ENCODE data around the gene SMOC2.

Gene SMOC2

DNA sequence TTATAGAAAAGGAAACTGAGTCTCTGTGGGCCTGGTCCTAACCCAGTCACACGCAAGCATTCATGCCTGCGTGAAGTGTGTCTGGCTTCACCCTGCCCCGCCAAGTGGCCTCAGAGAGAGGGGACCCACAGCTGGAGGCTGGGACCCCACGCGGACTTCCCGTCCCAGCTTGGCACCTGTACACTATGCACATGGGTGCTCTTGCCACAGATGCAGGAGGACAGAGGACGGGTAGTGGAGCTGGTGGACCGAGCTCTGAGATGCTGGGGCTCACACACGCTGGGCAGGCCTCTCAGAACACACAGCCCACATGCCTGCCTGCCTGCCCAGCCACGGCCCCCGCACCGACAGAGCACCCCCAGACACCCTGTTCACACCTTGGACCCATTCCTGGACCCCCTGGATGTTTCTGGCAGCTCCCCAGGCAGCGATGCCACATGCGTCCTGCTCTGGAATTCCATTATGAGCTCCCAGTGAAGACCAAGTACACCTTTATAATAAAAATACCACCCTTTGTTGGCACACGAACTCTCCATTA lies 24.9 kb upstream of the SMOC2 start:
- DNase-seq = no peak

DNA sequence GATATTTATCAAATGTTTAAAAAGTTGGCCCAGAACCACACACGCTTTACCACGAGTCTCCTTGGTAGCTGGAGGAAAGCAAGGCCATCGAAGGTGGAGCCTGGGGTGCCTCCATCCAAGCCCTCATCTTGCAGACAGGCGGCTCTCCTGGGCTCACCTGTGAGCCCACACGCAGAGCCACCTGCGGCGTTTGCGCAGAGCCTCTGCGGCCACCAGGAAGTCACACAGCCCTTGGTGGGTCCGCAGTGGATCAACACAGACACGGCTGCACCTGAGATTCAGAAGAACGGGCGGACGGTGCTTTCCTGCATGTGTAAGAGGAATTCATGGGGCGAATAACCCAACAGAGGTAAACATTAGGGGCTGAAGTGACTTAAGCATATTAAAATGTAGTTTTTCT lies 24.5 kb upstream of the SMOC2 start:
- no peak for DNase-seq

DNA sequence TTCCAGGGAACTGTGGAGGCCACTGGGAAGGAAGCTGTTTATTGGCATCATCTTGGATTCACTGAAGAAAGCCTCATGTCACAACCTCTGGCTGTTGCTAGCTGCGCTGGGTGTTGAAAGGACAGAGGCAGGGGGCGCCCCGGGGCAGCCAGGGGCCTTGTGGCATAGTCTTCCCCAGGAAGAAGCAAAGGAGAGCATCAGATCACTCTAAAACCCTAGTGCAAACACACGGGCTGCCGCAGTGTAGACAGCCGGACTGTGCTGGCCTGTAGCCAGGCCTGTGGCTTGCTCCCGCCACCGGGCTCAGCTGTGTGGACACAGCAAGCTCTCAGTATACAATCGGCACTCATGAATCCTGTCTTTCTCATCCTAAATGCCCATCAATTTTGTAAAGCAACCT lies 23.8 kb upstream of the SMOC2 start:
- no peak for DNase-seq

DNA sequence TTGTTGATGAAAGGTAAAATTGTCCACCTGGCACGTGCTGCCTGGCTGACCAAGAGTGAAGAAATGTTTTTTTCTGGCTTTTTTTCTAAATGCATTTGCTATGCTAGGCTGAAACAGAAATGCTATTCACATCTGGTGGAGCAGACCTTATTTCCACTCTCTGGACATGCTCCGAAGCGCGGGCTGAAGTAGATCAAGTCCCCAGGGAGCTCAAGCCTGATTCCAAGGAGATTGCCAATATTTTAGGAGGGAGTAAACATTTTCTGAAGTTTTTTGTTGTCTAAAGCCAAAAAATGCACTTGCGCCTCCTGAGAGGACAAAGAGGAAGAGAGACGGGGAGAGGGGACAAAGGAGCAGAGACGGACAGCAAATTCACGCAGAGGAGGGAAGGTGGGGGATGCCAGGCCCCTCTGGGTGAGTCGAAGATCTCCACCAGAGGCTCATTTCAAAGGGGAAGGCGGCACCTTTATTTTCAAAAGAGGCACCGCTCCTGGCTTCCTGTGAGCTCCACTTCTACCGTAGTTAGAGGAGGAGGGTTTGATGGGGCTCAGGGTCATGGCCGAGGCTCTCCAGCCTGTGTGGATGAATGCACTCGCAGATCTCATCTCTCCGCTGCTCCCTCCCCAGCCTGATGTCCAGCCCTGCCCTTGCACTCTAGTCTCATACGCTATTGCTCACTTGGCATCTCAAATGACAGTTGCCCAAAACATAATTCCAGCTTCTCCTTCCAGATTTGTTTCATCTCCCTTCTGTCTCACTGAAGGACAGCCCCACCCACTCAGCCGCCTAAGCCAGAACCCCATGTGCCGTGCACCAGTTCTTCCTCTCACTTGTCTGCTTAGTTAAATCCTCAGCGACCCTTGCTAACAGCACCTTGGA lies 23.1 kb upstream of the SMOC2 start:
- DNase-seq = no peak

DNA sequence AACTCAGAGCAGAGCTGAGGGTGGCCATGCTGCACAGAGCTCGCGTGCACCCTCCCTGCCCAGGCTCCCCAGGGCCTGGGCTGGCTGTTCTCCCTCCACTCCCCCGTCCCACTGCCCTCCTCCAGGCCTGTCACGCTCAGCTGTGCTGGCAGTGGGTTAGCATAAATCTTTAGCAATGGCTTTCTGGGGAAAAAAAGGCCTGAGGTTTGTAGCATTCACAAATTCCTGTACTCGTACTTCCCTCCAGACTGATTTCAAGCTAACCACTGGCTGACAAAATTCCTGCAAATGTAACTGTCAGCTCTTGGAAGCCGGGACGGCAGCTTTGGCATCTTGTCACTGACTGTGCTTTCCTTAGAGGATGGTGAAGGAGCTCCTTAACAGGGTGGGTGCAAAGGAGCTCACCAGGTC lies 22.3 kb upstream of the SMOC2 start:
- no peak for DNase-seq

DNA sequence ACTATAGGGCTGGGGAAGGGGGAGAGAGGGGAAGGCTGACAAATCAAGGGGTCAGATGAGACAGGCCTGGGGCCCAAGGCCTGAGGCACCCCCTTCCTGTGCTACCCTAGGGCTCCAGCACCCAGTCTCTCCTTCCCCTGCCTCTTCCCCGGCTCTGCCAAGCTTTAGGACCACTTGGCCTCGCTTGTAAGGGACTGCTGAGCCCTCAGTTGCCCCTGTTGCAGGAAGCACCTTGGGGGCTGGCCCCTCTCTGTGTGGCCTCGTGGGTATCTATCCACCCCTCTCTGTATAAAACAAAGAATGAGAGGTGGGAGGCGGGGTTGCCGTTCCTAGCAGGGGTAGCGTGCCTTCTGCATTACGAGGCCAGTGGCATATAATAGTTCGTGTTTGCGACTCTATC lies 21.4 kb upstream of the SMOC2 start:
- no peak for DNase-seq

DNA sequence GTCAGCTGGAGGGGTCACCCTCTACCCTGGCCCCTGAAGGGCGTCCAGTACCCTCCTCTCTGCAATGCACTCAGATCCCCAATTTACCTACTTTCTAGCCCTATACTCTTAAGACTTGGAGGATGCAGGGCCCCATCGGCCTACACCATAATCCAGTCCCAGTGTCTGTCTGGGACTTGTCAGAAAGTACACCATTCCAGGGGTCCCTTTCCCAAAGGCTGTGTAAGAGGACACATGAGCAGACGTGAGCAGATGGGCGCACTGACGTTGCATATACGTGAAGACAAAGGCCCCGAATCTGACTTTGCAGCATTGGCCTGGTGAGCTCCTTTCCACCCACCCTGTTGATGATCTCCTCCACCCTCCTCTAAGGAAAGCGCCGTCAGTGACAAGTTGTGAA lies 20.9 kb upstream of the SMOC2 start:
- no peak for DNase-seq

DNA sequence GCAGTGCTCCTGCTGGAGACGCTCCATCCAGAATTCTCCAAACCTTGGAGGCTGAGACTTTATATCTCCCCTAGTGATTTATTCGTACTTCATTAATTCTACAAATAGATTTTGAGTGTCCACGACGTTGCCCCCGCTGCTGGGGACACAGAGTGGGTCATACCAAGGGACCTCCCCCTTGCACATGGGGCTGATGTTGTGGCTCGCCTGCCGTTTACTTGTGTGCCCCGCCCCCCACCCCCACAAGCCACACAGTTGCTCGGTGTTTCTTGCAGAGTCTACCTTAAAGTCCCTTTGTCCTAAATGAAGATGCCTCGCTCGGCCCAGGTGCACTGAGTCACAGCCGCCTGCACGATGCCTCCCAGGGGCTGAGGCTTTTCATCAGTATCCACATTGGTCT lies 20.3 kb upstream of the SMOC2 start:
- no peak for DNase-seq

DNA sequence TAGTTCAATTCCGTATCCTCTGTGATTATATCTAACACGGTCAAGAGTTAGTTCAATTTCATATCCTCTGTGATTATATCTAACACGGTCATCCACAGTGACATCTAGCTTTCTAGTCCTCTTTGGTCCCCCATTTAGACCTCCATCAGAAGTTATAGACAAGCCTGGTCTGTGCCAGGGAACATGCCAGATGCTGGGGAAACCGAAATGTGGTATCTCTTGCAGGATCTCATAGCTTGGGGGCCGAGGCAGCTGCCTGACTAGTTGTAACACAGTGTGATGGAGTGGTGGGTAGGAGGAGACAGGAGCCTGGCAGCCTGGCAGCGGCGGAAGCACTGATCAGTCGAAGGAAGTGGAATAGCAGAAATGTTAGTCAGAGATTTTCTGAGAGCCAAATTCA lies 13.8 kb upstream of the SMOC2 start:
- no peak for DNase-seq

DNA sequence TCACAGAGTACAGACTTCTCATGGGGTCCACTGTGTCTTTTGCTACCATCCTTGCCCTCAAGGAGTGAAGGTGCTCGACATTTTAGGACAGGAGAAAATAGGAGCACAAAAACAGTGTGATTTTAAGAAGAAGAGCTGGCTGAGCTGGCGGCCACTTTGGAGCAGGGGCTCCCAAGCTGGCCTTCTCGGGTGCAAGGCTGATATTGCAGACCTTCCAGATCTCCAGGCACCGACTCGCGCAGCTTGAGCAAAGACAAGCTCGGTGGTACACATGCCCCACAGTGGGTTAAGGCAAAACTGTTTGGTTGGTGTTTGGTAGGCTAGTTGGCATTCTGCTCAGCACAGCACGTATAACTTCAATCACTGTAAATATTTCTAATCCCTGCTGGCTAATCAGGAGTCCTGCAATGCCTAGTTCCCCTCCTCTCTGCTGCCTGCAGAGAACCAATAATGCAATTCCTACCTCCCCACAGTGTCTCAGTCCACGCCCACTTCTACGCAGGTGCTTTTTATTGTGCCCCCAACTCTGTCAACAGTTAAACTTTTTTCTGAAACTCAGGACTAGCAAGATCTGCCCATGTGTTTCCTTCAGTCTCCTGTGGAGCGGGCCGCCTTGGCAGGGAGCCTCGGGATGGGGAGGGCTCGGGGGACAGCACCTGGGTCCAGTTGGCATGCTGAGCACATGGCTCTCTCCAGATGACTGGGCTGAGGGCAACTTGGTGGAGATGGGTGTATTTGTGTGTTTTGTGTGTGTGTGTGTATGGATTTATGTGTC lies 12.7 kb upstream of the SMOC2 start:
- DNase-seq = no peak

DNA sequence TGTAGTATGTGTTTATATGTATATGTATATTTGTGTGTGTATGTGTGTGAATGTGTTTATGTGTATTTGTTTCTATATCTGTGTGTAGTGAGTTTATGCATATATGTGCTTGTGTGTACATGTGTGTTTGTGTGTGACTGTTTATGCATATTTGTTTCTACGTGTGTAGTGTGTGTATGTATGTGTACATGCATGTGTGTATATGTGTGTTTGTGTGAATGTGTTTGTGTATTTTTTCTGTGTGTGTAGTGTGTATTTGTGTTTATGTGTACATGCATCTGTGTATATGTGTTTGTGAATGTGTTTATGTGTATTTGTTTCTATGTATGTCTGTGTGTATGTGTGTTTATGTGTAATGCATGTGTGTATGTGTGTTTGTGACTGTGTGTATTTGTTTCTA lies 12.1 kb upstream of the SMOC2 start:
- DNase-seq = no peak

DNA sequence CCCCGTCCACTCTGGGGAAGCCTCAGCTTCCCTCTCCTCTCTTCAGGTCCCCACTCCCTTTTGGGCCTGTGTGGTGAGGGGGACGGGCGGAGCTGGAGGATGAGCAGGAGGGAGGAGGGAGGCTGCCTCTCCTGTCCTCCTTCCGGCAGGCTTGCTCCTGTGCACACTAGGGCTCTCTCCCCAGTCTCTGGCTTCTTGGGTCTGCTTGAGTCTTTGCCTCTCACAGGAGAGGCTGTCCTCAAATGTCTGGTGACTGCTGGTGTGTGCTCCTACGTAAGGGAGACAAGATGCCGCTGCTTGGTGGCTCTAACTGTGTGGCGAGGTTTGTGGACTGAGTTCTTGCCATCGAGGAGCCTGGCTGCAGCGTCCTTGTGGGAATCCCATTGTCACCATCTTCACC lies 8.8 kb upstream of the SMOC2 start:
- no peak for DNase-seq

DNA sequence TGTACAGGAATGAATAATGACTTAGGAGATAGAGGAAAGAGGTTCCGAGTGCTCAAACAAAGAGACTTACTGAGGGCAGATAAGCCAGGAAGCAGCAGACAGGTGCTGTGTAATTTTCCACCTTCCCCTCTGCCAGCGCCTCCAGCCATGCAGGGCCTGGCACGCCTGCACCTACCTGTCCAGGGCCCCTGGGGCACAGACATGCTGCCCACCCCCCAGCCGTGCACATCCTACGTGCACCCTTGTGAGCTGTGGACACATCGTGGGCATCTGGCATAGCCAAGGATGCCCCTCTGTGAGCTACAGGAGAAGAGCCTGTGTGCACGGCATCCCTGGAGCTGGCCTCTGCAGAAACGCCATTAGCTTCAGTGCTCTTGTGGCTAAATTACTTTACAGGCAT lies 7.1 kb upstream of the SMOC2 start:
- DNase-seq = no peak

DNA sequence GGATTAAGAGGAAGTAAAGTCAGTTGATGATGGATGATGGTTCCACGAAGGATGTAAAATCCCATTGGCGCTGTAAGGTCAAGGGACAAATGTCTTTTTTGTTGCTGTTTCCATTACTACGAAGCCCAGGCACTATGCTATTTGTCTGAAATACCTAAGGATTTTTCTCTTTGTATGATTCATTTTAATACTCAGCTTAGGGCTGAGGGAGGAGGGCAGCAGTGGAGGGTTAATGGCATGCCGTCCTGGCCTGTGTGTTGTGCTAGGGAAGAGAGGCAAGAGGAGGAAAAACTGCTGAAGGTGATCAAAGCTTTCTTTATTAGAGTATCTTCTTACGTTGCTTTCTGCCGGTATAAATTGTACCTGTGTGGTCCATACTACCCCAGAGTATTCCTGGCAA lies 6.5 kb upstream of the SMOC2 start:
- DNase-seq = no peak

DNA sequence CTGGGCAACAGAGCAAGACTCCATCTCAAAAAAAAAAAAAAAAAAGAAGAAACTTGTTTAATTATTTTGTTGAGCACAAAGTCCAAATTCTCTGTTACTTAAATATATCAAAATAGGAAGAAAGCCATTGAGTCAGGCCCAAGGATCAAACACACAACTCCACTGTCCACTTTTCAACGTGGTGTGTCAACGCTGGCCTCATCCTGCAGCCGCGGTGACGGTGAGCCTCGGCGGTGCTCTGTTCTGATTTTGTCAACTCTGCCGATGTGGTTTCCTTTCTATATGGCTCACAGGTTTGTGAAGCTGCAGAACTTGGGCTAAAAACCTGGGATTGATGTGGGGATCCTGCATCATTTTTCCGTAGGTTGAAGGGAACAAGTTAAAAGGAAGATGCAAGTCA lies 3.2 kb upstream of the SMOC2 start:
- no peak for DNase-seq

DNA sequence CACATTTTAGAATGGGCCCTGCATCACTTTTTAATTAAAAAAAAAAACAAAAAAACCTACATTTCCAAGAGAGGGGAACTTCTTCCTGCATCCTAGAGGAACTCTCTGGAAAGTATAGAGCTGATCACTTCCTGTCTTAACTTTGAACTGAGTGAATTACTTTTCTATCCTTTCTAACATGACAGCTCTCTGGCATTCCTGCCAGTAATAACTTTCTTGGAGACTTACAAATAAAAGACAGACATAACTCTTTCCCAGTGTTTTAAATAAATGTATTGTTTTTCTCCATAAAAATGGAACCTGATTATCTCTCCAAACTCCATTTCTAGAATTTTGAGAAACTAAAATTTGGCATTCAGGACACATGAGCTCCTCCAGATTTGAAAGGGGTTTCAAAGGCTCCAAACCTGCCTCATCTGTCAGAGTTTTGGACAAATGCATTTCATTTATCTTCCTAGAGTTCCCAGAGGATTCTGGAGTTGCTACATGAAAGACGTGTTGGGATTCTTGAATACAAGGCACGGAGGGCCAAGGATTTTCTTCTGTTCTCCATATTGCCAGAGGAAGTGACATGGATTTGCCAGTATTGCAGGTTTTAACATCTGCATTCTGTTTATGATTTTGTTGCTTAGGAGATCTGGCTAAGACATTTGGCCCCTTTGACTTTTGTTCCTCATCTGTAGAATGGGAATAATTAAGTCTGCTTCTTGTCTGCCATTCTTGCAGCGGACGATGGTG lies 2.0 kb upstream of the SMOC2 start:
- DNase-seq = no peak

DNA sequence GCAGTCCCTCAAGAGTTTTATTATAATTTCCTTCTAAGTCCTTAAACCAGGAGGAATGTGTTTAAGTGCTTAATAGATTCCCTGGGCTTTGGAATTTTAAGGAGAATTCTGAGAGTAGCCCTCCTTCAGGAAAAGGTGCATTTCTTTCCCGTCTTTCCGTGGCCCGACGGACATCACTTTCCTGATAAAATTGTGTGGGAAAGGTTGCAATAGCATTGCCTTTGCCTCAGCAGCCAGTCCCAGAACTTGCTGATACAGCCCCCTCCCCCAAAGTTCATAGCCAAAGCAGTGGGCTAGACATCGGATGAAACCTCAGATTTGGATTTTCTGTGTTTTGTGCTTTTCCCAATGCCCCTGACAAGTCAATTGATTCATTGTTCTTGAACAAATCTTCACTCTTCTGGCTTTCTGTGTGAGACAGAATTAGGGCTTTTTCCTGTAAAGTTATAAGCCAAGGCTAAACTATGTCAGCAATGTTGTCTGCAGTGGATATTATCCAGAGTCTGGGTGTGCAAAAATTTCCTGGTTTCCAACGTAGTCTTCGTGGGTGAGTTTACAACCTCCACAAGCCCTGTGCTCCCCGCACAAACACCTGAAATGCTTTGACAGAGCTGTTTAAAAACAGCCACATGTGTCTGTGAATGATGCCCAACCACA lies 1.1 kb upstream of the SMOC2 start:
- no peak for DNase-seq

DNA sequence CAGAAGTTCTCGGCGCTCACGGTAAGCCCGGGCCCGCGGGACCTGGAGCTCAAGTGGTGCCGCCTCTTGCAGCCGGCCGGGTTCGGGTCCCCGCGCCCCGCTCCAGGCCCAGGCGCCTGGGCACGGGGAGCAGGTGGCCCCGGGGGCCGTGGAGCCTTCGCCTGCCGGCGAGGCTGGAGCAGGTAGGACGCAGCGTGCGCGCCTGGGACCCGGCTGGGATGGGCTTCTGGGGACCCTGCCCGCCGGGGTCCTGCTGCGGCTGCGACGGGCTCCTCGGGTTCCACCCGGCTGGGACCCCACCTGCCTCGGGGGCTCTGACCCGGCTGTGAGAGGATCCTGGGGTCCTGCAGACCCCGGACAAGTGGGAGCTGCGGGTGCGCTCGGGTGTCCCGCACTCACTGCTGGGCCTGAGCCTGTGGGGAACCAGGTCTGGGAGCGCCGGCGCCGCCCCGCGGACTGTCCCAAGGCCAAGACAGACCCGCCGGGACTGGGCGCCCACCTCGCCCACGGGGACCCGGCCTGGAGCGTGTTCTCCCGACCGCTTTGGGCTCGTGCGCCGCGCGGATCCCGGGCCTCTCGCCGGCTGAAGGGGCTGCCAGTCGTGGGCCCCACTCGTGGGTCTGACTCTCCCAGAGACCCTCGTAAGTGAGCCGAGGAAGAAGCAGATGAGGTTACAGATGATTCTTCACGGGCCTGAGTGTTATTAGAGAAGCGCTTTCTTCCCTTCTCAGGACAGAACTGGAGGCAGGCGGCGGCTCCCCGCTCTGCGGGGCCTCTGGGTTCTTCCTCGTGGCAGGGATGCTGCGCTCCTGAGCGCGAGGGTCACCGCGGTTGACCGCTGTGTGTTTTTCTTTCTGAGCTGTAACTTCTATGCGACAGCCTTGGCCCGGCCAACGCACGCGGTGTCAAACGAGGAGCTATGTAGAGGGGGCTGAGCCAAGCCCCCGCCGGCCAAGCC lies 729 bp downstream of the SMOC2 start:
- DNase-seq = no peak

DNA sequence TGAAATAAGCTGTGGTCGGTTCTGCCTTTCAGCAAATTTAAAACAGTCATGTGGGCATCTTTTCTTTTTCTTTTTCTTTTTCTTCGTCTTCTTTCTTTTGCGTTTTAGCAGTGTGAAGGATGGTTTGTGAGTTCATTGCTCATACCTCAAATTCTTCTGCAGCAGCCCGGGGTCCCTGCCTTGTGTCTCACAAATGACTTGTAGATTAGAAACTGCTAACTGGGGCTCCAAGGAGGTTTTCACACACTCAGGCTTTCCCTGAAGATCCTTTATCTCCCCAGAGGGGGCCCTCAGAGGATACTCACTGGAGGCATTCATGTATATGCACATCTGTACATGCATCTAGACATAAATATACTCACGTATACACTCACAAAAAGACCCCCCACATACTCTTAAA lies 1.7 kb downstream of the SMOC2 start:
- no peak for DNase-seq

DNA sequence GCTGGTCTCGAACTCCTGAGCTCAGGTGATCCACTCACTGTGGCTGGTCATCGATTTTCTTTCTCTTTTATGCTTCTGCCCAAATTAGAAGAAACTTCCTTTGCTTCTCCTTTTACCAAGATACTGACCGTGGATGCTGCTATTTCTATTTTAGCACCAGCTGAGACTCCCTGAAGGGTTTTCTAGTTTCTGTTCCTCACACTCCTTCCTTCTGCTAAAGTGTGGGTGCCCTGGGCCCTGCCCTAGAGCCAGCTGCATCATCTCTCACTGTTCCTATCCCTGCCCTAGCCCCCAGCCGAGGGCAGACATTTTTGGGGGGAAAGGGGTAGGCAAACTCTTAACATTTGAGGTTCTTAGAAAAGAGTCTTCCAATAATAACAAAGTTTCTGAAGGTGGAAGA lies 6.3 kb downstream of the SMOC2 start:
- DNase-seq = no peak

DNA sequence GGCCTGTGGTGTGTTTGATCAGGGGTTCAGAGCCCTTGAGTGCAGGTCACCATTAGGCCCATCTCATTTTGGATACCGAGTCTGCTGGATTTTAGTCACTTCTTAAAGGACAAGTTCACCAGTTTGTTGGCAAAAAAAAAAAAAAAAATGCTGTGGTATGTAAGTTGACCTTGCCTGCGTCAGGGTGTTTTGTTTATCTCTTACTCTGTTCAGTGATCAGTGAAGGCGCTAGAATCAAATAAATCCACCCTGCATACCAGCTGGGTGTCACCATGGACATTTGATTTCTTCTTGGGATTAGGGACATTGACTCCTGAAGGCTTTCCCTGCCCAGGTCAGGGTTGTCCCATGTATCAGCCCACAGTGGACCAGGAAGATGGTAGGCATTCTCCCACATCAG lies 6.7 kb downstream of the SMOC2 start:
- no peak for DNase-seq

All from midbrain (tissue), 1 donor.